ENCODE data around the gene STK11IP. TPM values are rescaled to one million over a fixed set of nuclear protein-coding genes. Genes with fewer than 3 reads are reported as not detected.
A peak's percentile ranks its signal among the peaks of the same experiment; 100 is the strongest.

STK11IP gene
- total and polyA plus RNA-seq, 9 donors: 12.7 to 23.8 (median 18.9) TPM

GRCh38 chr2:219570924-219571310, 26.7 kb upstream of the STK11IP start:
- under 1% methylated on average over 49 of the region's 55 CpGs for WGBS (ENCODE audit: insufficient coverage)
- peak overlapping the region; percentile 72 for H3K4me3 ChIP-seq (ENCODE audit: low read length)
- H3K27ac ChIP-seq (ENCODE audit: low read length): peak overlapping the region; percentile 51
- no peaks in the 10 kb centered on the region for H3K9me3 ChIP-seq (replicated peaks; ENCODE audit: control insufficient read depth, low read depth, low read length)
- DNase-seq: peak; percentile 55
- peaks cover 35% of the 10 kb centered on the region for H3K36me3 ChIP-seq (ENCODE audit: control insufficient read depth, insufficient read depth, low read length)
- peaks cover 32% of the 10 kb centered on the region for H3K4me1 ChIP-seq (ENCODE audit: control insufficient read depth, insufficient read depth, low read length)
- peaks cover 15% of the 10 kb centered on the region for H3K27me3 ChIP-seq (ENCODE audit: control insufficient read depth, insufficient read depth, low read length)

- WGBS (ENCODE audit: insufficient coverage): 4% methylated on average over 39 of the region's 42 CpGs
- peak within 1 kb of the TSS; percentile 85 for H3K27ac ChIP-seq (ENCODE audit: low read length)
- H3K27me3 ChIP-seq (ENCODE audit: control insufficient read depth, insufficient read depth, low read length): peaks cover 15% of the 10 kb centered on the region
- peaks cover 35% of the 10 kb centered on the region for H3K4me1 ChIP-seq (ENCODE audit: control insufficient read depth, insufficient read depth, low read length)
- peak within 1 kb of the TSS; percentile 72 for H3K4me3 ChIP-seq (ENCODE audit: low read length)
- peaks cover 29% of the 10 kb centered on the region for H3K36me3 ChIP-seq (ENCODE audit: control insufficient read depth, insufficient read depth, low read length)
- peak; percentile 92 for DNase-seq
- no peaks in the 10 kb centered on the region for H3K9me3 ChIP-seq (replicated peaks; ENCODE audit: control insufficient read depth, low read depth, low read length)
These were observed 26.1 kb upstream of the STK11IP start, which contains the start of gene OBSL1 for GRCh38 chr2:219571311-219572236. Gene OBSL1 (minus strand): TSS chr2:219571539. CDS start chr2:219571232, 307 bp downstream.

- H3K27me3 ChIP-seq (ENCODE audit: control insufficient read depth, insufficient read depth, low read length): peaks cover 17% of the 10 kb centered on the region
- H3K9me3 ChIP-seq (replicated peaks; ENCODE audit: control insufficient read depth, low read depth, low read length): no peaks in the 10 kb centered on the region
- peaks cover 43% of the 10 kb centered on the region for H3K4me1 ChIP-seq (ENCODE audit: control insufficient read depth, insufficient read depth, low read length)
- peaks cover 20% of the 10 kb centered on the region for H3K36me3 ChIP-seq (ENCODE audit: control insufficient read depth, insufficient read depth, low read length)
- peak within 1 kb of the TSS; percentile 72 for H3K4me3 ChIP-seq (ENCODE audit: low read length)
- no peak for DNase-seq
- peak within 1 kb of the TSS; percentile 85 for H3K27ac ChIP-seq (ENCODE audit: low read length)
- 77% methylated on average over 9 of the region's 13 CpGs for WGBS (ENCODE audit: insufficient coverage)
These were observed 25.2 kb upstream of the STK11IP start, which contains the start of gene INHA for GRCh38 chr2:219572237-219573001. Gene INHA (plus strand): TSS chr2:219572310. CDS start chr2:219572375, 65 bp downstream.

GRCh38 chr2:219573166-219573565, 24.5 kb upstream of the STK11IP start:
- Histone ChIP-seq H3K4me1 (ENCODE audit: control insufficient read depth, insufficient read depth, low read length) (peaks cover 43% of the 10 kb centered on the region), H3K27ac (ENCODE audit: low read length) (no peak overlapping the region), H3K36me3 (ENCODE audit: control insufficient read depth, insufficient read depth, low read length) (peaks cover 13% of the 10 kb centered on the region), H3K4me3 (ENCODE audit: low read length) (no peak overlapping the region), H3K27me3 (ENCODE audit: control insufficient read depth, insufficient read depth, low read length) (peaks cover 18% of the 10 kb centered on the region), H3K9me3 (replicated peaks; ENCODE audit: control insufficient read depth, low read depth, low read length) (no peaks in the 10 kb centered on the region)
- DNase-seq: no peak
- no CpG with 5 or more reads among the region's 5 CpGs for WGBS (ENCODE audit: insufficient coverage)

GRCh38 chr2:219574484-219575311, 23.0 kb upstream of the STK11IP start:
- Histone ChIP-seq H3K36me3 (ENCODE audit: control insufficient read depth, insufficient read depth, low read length) (peaks cover 4% of the 10 kb centered on the region), H3K27me3 (ENCODE audit: control insufficient read depth, insufficient read depth, low read length) (peaks cover 21% of the 10 kb centered on the region), H3K27ac (ENCODE audit: low read length) (no peak overlapping the region), H3K4me3 (ENCODE audit: low read length) (no peak overlapping the region), H3K4me1 (ENCODE audit: control insufficient read depth, insufficient read depth, low read length) (peaks cover 42% of the 10 kb centered on the region), H3K9me3 (replicated peaks; ENCODE audit: control insufficient read depth, low read depth, low read length) (no peaks in the 10 kb centered on the region)
- 76% methylated on average over 20 of the region's 22 CpGs for WGBS (ENCODE audit: insufficient coverage)
- no peak for DNase-seq

GRCh38 chr2:219575566-219576504, 21.8 kb upstream of the STK11IP start:
- peaks cover 19% of the 10 kb centered on the region for H3K27me3 ChIP-seq (ENCODE audit: control insufficient read depth, insufficient read depth, low read length)
- no peak for DNase-seq

GRCh38 chr2:219576505-219577388, 20.9 kb upstream of the STK11IP start:
- peak; percentile 47 for DNase-seq
- Histone ChIP-seq H3K36me3 (ENCODE audit: control insufficient read depth, insufficient read depth, low read length) (no peaks in the 10 kb centered on the region), H3K4me1 (ENCODE audit: control insufficient read depth, insufficient read depth, low read length) (peaks cover 33% of the 10 kb centered on the region), H3K27me3 (ENCODE audit: control insufficient read depth, insufficient read depth, low read length) (peaks cover 17% of the 10 kb centered on the region), H3K4me3 (ENCODE audit: low read length) (no peak overlapping the region), H3K9me3 (replicated peaks; ENCODE audit: control insufficient read depth, low read depth, low read length) (no peaks in the 10 kb centered on the region), H3K27ac (ENCODE audit: low read length) (no peak overlapping the region)
- WGBS (ENCODE audit: insufficient coverage): 17% methylated on average over 7 of the region's 15 CpGs

More at GRCh38 chr2:219575566-219576504, 21.8 kb upstream of the STK11IP start:
- 91% methylated on average over 4 of the region's 6 CpGs for WGBS (ENCODE audit: insufficient coverage)
- H3K9me3 ChIP-seq (replicated peaks; ENCODE audit: control insufficient read depth, low read depth, low read length): no peaks in the 10 kb centered on the region
- no peak overlapping the region for H3K4me3 ChIP-seq (ENCODE audit: low read length)
- H3K36me3 ChIP-seq (ENCODE audit: control insufficient read depth, insufficient read depth, low read length): no peaks in the 10 kb centered on the region
- H3K27ac ChIP-seq (ENCODE audit: low read length): no peak overlapping the region
- H3K4me1 ChIP-seq (ENCODE audit: control insufficient read depth, insufficient read depth, low read length): peaks cover 36% of the 10 kb centered on the region

- H3K27me3 ChIP-seq (ENCODE audit: control insufficient read depth, insufficient read depth, low read length): peaks cover 10% of the 10 kb centered on the region
- no peak overlapping the region for H3K4me3 ChIP-seq (ENCODE audit: low read length)
- 69% methylated on average over 4 of the region's 8 CpGs for WGBS (ENCODE audit: insufficient coverage)
- DNase-seq: no peak
- no peak overlapping the region for H3K27ac ChIP-seq (ENCODE audit: low read length)
- H3K9me3 ChIP-seq (replicated peaks; ENCODE audit: control insufficient read depth, low read depth, low read length): no peaks in the 10 kb centered on the region
- H3K36me3 ChIP-seq (ENCODE audit: control insufficient read depth, insufficient read depth, low read length): no peaks in the 10 kb centered on the region
- H3K4me1 ChIP-seq (ENCODE audit: control insufficient read depth, insufficient read depth, low read length): peaks cover 26% of the 10 kb centered on the region
These were observed 18.6 kb upstream of the STK11IP start for GRCh38 chr2:219578811-219579613.
